Measurements from ENCODE around the gene SCUBE3.

Gene SCUBE3

GRCh38 chr6:35181933-35182612 is 31.7 kb upstream of the SCUBE3 start:
- DNase-seq: no peak

DNA sequence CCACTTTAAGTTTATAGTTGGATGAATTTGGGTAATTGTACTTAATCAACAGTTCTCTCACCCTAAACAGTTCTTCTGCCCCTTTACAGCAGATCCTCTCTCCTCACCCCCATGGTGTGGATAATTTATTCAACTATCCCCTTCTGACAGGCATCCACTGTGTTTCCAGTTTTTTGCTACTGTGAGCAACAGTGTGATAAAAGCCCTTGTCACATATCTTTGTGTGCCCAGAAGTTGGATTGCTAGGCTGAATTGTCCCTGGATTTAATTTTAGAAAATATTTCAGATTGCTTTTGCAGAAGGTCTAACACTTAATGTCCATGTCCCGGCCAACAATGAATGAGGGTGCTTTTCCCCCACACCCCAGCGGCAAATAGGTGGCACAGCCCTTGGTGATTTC is 30.5 kb upstream of the SCUBE3 start:
- DNase-seq: no peak

- DNase-seq: no peak
These were observed 29.8 kb upstream of the SCUBE3 start for GRCh38 chr6:35183935-35184334.

GRCh38 chr6:35184580-35185301 is 29.0 kb upstream of the SCUBE3 start:
- DNase-seq: no peak

DNA sequence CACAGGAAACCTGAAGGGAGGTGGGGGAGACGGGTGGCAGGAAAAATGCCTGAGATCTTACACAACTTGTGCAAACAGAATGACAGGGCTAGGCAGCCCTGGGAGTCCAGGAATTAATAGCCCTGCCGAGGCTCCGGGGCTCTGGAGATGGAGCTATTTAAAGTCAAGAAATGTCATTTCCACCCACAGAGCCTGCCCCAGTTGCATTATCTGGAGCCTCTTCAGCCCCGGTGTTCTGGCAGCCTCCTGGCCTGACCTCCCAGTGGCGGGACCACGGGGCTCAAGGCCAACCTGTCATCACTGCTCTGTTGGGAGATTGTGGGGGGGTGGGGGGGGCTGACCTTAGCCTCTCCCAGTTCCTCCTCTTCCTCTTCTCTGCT is 28.5 kb upstream of the SCUBE3 start:
- DNase-seq: no peak

GRCh38 chr6:35185971-35186370 is 27.8 kb upstream of the SCUBE3 start:
- DNase-seq: no peak

DNA sequence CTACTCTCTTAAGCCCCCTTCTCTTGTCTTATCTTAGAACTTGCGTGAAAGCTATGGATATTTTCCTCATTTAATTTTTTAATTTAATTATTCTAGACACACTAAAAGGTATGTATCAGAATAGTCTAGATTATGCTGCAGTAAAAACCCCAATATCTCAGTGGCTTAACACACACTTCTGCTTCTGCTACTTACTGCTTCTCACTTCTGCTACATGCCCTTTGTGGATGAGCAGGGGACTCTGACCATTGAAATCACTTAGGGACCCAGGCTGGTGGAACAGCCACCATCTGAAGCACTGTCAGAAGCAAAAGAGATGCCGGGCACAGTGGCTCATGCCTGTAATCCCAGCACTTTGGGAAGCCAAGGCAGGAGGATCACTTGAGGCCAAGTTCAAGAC is 27.2 kb upstream of the SCUBE3 start:
- no peak for DNase-seq

- no peak for DNase-seq
These were observed 24.9 kb upstream of the SCUBE3 start for GRCh38 chr6:35188886-35189285.

DNA sequence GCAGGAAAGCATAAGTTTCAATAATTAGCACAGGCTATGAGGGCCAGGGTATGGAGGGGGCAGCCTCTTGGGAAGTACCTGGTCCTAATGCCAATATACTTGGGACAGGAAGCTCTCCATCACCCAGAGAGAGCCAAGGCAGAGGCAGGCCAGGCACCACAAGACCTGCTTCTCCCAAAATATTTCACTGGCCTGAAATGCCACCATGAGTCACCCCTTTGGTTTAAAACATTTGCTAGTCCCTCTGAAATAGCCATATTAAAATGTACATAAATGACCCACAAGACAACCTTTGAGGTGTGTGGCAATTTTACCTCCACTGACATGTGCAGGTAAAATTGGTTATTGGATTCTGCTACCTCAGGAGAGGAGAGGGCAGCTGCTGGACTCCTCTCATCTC is 23.4 kb upstream of the SCUBE3 start:
- DNase-seq: no peak

- DNase-seq: no peak
These were observed 21.9 kb upstream of the SCUBE3 start for GRCh38 chr6:35191889-35192288.

GRCh38 chr6:35192301-35192860 is 21.4 kb upstream of the SCUBE3 start:
- DNase-seq: no peak

DNA sequence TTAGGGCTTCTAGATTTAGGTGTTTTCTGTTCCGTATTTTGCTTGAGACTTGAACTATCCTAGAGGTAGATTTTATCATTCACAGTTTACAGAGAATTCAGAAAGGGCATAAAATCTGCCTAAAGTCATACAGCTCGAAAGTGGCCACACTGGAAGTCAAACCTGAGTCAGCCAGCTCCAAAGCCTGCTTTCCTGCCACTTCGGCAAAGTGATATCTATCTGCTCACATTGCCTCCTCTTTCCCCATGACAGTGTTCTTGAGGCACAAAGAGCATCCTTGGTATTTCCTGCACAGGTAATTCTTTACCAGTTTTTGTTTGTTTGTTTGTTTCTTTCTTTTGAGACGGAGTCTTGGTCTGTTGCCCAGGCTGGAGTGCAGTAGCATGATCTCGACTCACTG is 19.4 kb upstream of the SCUBE3 start:
- DNase-seq: no peak

GRCh38 chr6:35195120-35195780 is 18.5 kb upstream of the SCUBE3 start:
- DNase-seq: no peak

- DNase-seq: no peak
These were observed 16.6 kb upstream of the SCUBE3 start for GRCh38 chr6:35197196-35197595.

DNA sequence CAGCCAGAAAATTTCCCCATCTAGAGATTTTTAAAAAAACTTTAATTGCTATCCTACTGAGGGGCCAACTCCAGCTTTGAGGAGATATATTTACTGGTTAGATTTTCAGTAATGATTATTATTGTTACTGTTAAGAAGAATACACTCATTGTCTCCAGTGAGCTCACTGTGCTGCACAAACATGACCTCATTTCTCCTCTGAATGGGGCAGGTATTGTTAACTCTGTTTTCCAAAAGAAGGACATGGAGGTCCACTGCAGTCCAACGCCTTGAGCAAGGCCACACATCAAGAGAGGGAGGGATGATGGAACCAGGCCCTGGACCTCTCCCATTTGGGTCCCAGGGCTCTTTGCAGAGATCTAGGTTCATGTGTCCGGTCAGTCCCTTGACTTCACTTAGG is 13.9 kb upstream of the SCUBE3 start:
- no peak for DNase-seq

- no peak for DNase-seq
These were observed 11.7 kb upstream of the SCUBE3 start for GRCh38 chr6:35202066-35202546.

GRCh38 chr6:35203152-35203670 is 10.5 kb upstream of the SCUBE3 start:
- DNase-seq: no peak

DNA sequence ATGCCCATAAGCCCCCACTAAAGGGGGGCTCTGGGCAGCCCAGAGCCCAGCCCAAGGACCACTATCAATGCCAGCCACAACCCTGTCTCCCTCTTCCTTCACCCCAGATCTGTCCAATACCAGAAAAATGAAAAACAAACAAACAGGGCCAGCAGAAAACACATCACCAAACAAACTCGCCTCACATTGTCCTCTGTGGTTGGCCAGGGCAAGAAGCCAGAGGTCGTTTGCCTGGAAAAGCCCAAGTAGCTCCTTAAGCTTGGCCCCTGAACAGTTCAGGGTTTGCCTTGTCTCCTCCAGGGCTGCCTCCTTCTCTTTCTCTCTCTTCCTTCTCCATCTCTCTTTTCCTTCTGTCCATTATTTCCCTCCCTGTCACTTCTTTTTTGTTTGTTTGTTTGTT is 10.1 kb upstream of the SCUBE3 start:
- no peak for DNase-seq

- no peak for DNase-seq
These were observed 7.4 kb upstream of the SCUBE3 start for GRCh38 chr6:35206346-35206745.

DNA sequence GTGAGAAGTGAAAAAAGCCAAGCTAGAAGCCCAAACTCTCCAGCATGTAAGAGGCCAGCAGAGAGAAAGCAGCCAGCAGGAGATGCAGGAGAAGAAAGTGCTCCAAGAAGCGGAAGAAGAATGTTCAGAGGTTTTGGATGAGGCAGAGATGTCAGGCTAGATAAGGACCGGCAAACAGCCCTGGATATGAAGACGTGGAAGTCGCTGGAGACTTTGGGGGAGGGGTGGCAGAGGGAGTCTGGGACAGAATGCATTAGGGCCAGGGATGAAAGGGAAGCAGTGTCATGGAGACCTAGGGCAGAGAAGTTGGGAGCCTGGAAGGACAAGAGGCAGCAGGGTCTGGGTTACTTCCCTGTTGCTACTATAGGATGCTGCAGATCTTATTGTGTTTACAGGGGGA is 5.3 kb upstream of the SCUBE3 start:
- DNase-seq: no peak

DNA sequence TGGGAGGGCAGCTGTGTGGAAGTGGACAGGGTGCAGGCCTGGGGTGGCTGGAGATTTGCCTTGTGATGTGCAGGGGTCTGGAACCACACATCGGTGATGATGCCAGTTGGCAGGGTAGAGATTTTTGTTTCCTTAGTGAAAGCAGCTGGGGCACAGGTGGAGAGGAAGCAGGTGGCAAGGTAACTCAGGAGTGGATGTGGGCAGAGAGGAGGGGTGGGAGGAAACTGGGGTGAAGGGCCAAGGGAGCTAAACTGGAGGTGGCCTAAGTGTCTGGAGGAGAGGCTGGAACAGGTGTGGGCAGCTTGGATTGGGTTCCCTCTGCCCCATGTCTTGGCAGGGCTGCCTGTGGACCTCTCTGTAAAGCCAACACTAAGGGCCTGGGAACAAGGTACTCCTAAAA is 4.7 kb upstream of the SCUBE3 start:
- no peak for DNase-seq

GRCh38 chr6:35209622-35210247 is 4.0 kb upstream of the SCUBE3 start:
- no peak for DNase-seq

DNA sequence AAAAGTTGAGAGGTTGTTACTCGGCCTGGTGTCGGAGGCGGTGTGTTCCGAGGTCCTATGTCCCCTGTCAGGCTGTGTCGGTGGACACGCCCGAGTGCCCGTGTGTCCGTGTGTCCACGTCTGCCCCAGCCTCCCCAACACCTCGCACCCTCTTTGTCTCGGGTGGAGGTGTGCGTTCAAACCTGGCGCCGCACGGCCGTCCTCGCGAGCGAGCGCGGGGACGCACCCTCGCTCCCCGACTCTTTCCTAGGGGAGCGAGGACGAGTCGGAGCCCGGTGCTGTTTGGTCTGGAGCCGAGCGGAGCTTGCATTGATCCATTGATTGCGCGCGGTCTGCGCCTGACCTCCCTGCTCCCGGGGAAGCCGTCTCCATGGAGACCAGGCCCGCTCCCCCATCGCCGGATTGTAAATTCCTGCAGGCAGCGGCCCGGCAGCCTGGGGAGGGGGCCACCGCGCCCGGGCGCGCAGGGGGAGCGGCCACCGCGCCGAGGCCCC is 411 bp upstream of the SCUBE3 start:
- no peak for DNase-seq

All from NCI-H1694 treated with DMSO at 0.1 percent for 48 hours (cell line).